ENCODE measurements around the gene TPH2.

Gene TPH2

GRCh38 chr12:72037006-72037795 is 98.6 kb downstream of the TPH2 start:
- no peak for DNase-seq

DNA sequence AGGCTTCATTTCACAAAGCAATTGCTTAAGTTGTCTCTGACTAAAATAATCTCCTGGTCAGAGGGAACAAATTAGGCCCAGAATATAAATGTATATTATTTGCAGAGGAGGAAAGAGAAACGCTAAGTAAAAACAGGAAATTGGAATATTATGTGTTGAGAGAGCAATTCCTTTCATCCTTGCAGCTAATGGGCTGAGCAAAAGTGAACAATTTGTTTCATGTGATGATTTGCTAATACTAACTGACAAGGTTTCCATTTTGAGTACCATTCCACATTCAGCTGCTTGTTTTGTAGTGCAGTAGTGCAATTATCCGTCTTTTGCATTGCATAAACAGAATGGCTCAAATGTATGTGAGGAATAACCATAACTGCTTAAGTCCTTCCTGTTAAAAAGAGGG is 103.2 kb downstream of the TPH2 start:
- DNase-seq: no peak

GRCh38 chr12:72053604-72054003 is 115.0 kb downstream of the TPH2 start:
- no peak for DNase-seq

- DNase-seq: no peak
These were observed 115.9 kb downstream of the TPH2 start for GRCh38 chr12:72054511-72054910.

GRCh38 chr12:72057330-72057914 is 118.8 kb downstream of the TPH2 start:
- DNase-seq: no peak

DNA sequence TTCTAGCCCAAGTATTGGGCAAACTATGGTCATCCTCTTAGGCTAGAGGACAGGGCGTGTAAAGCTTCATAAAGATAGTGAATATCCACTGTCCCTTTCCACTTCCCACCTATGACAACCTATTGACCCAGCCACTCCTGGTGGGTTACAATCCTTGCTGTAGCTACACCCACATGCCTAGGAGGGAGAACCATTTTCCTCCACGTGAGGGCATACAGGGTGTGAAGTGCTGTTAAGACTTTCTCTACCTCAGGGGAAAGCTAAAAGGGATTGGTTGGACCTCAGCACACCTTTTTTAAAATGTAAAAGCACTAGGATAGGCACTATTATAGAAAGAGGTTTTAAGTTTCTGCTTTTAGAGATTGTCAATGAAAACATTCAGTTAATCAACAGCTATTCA is 124.4 kb downstream of the TPH2 start:
- DNase-seq: no peak

- DNase-seq: no peak
These were observed 132.4 kb downstream of the TPH2 start for GRCh38 chr12:72071030-72071429.

DNA sequence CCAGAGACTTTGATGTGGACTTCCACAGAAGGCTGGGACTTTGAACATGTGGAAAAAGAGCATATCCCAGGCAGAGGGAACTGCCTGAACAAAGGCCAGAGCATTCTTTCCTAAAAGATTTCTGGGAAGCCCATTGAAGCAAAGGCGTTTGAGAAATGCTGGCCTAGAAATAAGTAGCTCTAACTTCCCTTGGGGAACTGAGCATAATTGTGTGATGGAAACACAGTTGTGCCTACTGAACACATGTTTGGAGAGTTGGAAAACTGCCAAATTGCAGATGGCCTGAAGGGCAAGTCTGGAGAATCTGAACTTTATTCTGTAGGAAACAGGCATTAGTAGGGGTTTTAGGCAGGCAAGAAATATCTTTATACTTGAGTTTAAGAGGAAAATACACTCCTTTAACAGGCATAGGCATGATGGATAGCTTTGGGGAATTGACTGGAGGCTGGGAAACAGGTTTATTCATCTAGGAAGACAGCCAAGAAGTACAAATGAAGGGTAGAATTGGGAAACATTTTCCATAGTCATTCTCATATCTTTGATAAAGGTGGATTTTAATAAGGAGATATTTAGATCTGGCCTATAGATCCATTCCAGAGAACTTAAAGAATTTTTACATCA is 134.1 kb downstream of the TPH2 start:
- no peak for DNase-seq

- DNase-seq: no peak
These were observed 135.4 kb downstream of the TPH2 start for GRCh38 chr12:72074065-72074464.

DNA sequence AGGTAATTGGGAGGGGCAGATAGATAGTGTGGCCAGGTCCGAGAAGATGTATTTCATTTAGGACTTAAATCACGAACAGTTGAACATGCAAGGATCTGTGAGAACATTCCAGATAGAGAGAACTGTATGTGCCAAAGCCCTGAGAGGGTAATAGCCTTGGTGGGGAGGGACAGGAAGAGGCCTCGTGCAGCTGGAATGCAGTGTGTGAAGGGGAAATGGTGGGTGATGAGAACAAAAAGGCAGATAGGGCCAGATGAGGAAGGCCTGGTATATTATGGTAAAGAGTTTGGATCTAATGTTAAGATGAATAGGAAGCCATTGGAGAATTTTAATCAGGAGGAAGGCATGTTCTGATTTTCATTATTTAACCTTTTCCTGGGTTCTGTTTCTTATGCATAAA is 136.3 kb downstream of the TPH2 start:
- no peak for DNase-seq

DNA sequence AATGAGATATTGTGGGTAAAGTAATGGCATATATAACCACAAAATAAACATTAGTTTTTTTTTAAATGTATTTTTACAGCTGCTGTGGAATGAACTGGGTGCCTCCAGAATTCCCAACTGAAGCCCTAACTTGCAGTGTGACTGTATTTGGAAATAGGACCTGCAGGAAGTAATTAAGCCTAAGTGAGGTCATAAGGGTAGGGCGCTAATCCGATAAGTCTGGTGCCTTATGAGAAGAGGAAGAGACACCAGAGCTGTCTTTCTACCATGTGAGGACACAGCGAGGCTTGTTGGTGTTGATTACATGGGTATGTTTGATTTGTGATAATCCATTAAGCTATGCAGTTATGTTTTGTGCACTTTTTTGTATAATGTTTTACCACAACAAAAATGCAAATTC is 136.8 kb downstream of the TPH2 start:
- no peak for DNase-seq

DNA sequence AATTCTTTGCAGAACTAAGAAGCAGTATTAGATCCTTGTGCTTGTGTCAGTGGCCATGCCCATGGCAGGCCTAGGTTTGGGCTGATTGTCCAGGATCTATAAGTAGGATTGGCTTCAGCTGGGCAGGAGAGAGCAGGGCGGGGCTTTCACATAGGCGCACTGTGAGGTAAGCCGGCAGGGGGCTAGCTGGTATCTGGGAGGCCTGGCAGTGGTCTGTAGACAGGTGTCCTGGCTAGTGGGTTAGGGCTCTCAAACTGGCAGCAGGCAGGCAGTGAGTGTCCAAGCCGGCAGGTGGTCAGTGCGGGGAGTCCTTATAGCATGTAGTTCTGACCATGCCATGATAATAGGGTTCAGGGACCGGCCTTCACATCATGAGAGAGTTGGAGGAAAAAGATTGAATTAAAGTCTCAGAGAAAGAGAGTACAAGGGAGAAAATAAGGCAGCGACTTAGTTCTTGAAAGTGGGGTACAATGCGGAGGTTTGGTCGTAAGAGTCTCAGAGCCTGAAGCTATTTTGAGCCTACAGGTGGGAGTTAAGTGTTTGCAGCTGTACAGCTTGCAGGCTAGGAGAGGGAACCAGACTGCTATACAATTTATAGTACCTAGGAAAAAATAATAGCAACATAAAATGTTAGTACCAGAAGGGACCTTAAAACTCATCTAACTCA is 137.4 kb downstream of the TPH2 start:
- DNase-seq: no peak

DNA sequence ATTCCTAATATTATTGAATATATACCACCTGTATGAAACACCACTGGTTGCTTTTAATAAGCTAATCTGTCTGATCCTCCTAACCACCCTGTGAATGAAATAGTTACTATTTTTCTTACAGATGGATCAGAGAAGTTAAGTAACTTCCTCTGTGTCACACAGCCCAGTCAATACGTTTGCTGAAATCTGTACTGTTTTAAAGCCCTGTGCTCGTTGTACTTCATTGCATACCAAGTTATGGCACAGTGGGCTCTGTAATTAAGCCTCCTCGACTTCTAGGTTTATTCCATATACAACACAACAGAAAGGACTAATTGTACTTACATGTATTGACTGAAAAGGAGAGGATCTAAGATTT is 137.9 kb downstream of the TPH2 start:
- no peak for DNase-seq

GRCh38 chr12:72077111-72077820 is 138.6 kb downstream of the TPH2 start:
- no peak for DNase-seq

DNA sequence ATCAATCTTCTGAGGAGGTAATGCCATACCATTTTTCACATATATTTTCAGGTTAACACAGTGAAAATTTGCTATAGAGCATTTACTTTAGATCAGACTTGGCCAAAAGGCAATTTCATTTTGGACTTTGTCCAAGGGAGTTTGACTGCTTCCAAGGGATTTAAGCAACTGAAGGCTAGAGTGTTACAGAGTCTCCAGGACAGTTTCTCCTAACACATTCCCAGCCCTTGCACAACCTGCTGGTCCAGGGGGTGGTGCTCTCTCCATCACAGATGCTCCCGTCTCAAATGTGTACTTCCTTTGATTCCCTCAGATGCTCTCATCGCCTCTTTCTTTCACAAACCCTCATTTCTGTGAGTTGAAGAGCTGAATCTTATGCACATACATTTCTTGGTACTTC is 143.1 kb downstream of the TPH2 start:
- DNase-seq: no peak

All from DMS153 (cell line).